MCF 10A (cell line): ENCODE data around the gene CD37. TPM values are rescaled to one million over a fixed set of nuclear protein-coding genes. Genes with fewer than 3 reads are reported as not detected.
A peak's percentile ranks its signal among the peaks of the same experiment; 100 is the strongest.

Experiments
- BruUV-seq: library from RNA; stranded (reverse); fragments of 400-500 nt; replicated peaks from 2 replicates; lab custom pipeline; 2021; lab: Mats Ljungman, UMichigan
- CTCF ChIA-PET: fragments of 300-600 bp; sonication (Branson Sonifier 250); formaldehyde crosslinking; extraction: SDS; loops from one replicate; lab custom pipeline; 2021; ENCODE audit warnings: antibody characterized with exemption, inconsistent platforms; lab: Yijun Ruan, JAX
- POLR2A ChIA-PET: fragments of 300-600, 350-650 bp; sonication (Branson Sonifier 250); formaldehyde crosslinking; extraction: SDS; loops from one replicate; lab custom pipeline; 2020; ENCODE audit warnings: antibody characterized with exemption, inconsistent platforms; lab: Yijun Ruan, JAX
- DNase-seq: peaks from one replicate; pipeline ENCODE4 v3.0.0-alpha.2; 2018; ENCODE audit not compliant: unreplicated experiment
- H3K27ac Mint-ChIP-seq: one replicate; pipeline ENCODE4 v1.8.0; 2022; ENCODE audit warnings: mild to moderate bottlenecking, low read depth, mixed read lengths; ENCODE audit not compliant: unreplicated experiment
- H3K27me3 Mint-ChIP-seq: one replicate; pipeline ENCODE4 v1.8.0; 2022; ENCODE audit warnings: mixed read lengths; ENCODE audit not compliant: insufficient read depth, unreplicated experiment
- H3K36me3 Mint-ChIP-seq: one replicate; pipeline ENCODE4 v1.8.0; 2022; ENCODE audit warnings: mild to moderate bottlenecking, moderate library complexity, mixed read lengths; ENCODE audit not compliant: insufficient read depth, unreplicated experiment
- H3K4me1 Mint-ChIP-seq: one replicate; pipeline ENCODE4 v1.8.0; 2022; ENCODE audit warnings: mixed read lengths; ENCODE audit not compliant: insufficient read depth, unreplicated experiment
- H3K4me3 Mint-ChIP-seq: one replicate; pipeline ENCODE4 v1.8.0; 2022; ENCODE audit warnings: mild to moderate bottlenecking, moderate library complexity, mixed read lengths; ENCODE audit not compliant: unreplicated experiment
- H3K9me3 Mint-ChIP-seq: one replicate; pipeline ENCODE4 v1.8.0; 2022; ENCODE audit warnings: mixed read lengths; ENCODE audit not compliant: unreplicated experiment
- intact Hi-C: fragments of 100-400 bp; cut with micrococcal nuclease; formaldehyde crosslinking; loops from 2 replicates; pipeline ENCODE4 v1.14.1; 2022
- total RNA-seq: library from RNA; stranded (reverse); gene quantifications from 2 replicates; pipeline ENCODE4 v1.2.3, GENCODE V29; 2022
- TF ChIP-seq, protein P1 (sequence below): fragments of 200-600 bp; IDR thresholded peaks from one replicate; pipeline ENCODE4 v1.8.0; 2022; ENCODE audit warnings: antibody characterized with exemption, mild to moderate bottlenecking; ENCODE audit not compliant: unreplicated experiment

Gene CD37
- total RNA-seq, 1 experiment from 2014 or later: not detected

DNA sequence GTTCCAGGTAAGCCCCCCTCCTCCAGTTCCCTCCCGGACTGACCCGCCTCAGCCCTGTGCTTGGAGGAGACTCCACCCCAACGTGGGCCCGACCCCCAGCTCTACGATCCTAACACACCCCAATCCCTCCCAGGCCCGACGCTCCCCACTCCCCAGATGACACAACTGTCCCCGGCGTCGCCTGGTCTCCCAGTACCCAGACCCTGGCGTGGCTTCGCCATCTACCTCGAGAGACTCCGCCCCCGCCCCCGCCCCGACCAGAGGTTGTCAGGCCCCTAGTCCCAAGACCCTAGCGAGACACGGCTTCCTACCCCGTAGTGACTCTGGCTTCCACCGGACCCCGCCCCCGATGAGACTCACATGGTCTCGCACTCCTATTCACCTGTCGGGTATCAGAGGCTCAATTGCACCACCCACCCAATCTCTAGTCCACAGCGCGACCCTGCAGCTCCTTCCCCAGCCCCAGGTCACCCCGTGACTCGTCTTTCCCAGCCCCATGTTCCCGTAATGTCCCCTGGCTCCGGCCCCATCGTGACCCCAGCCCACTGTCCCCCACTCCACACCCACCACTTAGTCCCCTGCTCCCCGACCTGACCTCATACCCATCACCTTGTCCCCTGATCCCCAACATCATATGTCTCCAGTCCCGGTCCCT is 2.9 kb downstream of the CD37 start:
- no TSS peak for BruUV-seq
- no peak overlapping the region for H3K27ac Mint-ChIP-seq

DNA sequence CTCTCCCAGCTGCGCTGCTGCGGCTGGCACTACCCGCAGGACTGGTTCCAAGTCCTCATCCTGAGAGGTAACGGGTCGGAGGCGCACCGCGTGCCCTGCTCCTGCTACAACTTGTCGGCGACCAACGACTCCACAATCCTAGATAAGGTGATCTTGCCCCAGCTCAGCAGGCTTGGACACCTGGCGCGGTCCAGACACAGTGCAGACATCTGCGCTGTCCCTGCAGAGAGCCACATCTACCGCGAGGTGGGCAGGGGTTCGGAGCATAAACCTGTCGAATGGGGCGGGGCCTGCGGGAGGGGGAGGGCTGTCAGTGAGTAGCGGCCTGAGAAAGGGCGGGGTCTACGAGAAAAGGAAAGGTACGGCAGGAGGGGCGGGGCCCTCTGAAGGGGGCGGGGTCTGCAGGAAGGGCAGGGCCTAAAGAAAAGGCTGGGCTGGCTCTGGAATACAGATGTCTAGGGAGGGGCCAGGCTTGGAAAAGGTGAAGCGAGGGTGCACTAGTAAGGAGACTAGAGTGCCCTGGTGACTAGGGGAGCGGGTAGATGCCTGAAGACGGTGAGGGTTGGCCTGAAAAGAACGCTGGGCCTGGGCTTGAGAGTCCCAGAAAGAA is 3.6 kb downstream of the CD37 start:
- Mint-ChIP-seq H3K4me3 (peak overlapping the region; percentile 43), H3K9me3 (no peaks in the 10 kb centered on the region), H3K27ac (no peak overlapping the region), H3K27me3 (no peaks in the 10 kb centered on the region), H3K36me3 (no peaks in the 10 kb centered on the region), H3K4me1 (peaks cover 6% of the 10 kb centered on the region)
- DNase-seq: peak; percentile 52
- ChIA-PET CTCF (no interaction called here), POLR2A (interaction anchor here (0.6 kb wide), 1 partner anchor 180 kb away, joined by 3 read pairs; no protein-coding TSS in a partner anchor)
- no TSS peak for BruUV-seq
- TF ChIP-seq, protein P1, sequence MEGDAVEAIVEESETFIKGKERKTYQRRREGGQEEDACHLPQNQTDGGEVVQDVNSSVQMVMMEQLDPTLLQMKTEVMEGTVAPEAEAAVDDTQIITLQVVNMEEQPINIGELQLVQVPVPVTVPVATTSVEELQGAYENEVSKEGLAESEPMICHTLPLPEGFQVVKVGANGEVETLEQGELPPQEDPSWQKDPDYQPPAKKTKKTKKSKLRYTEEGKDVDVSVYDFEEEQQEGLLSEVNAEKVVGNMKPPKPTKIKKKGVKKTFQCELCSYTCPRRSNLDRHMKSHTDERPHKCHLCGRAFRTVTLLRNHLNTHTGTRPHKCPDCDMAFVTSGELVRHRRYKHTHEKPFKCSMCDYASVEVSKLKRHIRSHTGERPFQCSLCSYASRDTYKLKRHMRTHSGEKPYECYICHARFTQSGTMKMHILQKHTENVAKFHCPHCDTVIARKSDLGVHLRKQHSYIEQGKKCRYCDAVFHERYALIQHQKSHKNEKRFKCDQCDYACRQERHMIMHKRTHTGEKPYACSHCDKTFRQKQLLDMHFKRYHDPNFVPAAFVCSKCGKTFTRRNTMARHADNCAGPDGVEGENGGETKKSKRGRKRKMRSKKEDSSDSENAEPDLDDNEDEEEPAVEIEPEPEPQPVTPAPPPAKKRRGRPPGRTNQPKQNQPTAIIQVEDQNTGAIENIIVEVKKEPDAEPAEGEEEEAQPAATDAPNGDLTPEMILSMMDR: no peak
- intact Hi-C loops: no loop called here

More for the DNA sequence above, 2.9 kb downstream of the CD37 start:
- Mint-ChIP-seq H3K4me1 (peaks cover 6% of the 10 kb centered on the region), H3K36me3 (no peaks in the 10 kb centered on the region), H3K4me3 (peak overlapping the region; percentile 43), H3K27me3 (no peaks in the 10 kb centered on the region), H3K9me3 (no peaks in the 10 kb centered on the region)
- TF ChIP-seq, protein P1: no peak
- intact Hi-C loops: no loop called here
- POLR2A ChIA-PET: interaction anchor here (0.6 to 0.7 kb wide), 2 partner anchors 25 to 179 kb away, joined by 3 read pairs; partner anchors contain the start of gene DKKL1
- CTCF ChIA-PET: interaction anchor here (0.6 kb wide), 1 partner anchor 94 kb away, joined by 3 read pairs; no protein-coding TSS in a partner anchor
- no peak for DNase-seq

DNA sequence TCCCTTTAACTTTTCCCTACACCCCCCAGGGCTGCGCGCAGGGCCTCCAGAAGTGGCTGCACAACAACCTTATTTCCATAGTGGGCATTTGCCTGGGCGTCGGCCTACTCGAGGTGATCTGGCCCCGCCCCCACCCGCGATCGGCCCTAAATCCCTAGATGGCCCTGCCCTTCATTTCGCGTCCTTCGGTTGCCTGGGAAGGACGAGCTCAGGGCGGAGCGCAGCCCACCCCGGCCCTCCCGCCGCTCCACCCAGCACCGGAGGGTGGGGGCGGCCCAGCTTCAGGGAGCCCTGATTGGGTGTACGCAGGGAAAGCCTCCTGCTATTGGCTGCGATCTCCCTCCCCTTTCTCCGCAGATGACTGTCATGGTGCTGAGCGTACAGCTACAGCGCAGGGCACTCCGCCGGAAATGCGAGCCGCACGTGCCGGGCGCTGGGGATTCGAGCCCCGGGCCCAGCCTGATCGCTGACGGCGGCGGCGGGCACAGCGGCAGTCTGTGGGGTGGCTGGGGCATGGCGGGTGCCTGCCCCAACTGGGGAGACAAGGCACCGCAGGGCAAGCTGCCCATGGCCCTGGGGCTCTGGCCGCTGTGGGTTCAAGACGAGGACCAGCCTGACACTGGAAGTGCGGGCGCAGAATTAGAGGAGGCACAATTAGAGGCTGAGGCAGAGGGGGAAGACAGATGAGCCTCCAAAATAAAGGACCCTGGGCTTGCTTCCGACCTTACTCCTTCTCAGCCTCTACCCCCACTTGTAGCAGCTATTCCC is 4.3 kb downstream of the CD37 start:
- POLR2A ChIA-PET: no interaction called here
- Mint-ChIP-seq H3K36me3 (no peaks in the 10 kb centered on the region), H3K27me3 (no peaks in the 10 kb centered on the region), H3K27ac (no peak overlapping the region), H3K4me3 (no peak overlapping the region), H3K9me3 (no peaks in the 10 kb centered on the region), H3K4me1 (peaks cover 6% of the 10 kb centered on the region)
- CTCF ChIA-PET: interaction anchor here (0.8 kb wide), 1 partner anchor 113 kb away, joined by 4 read pairs; no protein-coding TSS in a partner anchor
- intact Hi-C loops: no loop called here
- no TSS peak for BruUV-seq
- no peak for DNase-seq
- TF ChIP-seq, protein P1: no peak
